ENCODE measurements around the gene CCR5. TPM values are rescaled to one million over a fixed set of nuclear protein-coding genes. Genes with fewer than 3 reads are reported as not detected.

Gene CCR5
- total RNA-seq, 2 donors from 2014 or later: 0.55 to 1.8 TPM

GRCh38 chr3:46417841-46418611 lies 47.3 kb downstream of the CCR5 start:
- intact Hi-C loops (cut with DNase I, micrococcal nuclease): no loop called here
- DNase-seq: no peak
- ATAC-seq: no peak

- intact Hi-C loops (cut with DNase I, micrococcal nuclease): no loop called here
- no peak for ATAC-seq
- no peak for DNase-seq
Observed at GRCh38 chr3:46419816-46420215, 49.1 kb downstream of the CCR5 start.

- intact Hi-C loops (cut with DNase I, micrococcal nuclease): no loop called here
- DNase-seq (no peak), ATAC-seq (no peak)
Observed at GRCh38 chr3:46420931-46421330, 50.2 kb downstream of the CCR5 start.

- ATAC-seq: peak; percentile 97
- intact Hi-C loops (cut with DNase I, micrococcal nuclease): no loop called here
- DNase-seq: peak in 1 of 2 donors; percentile 66
Observed at GRCh38 chr3:46422617-46423016, 51.9 kb downstream of the CCR5 start.

- ATAC-seq (no peak), DNase-seq (no peak)
- intact Hi-C loops (cut with DNase I, micrococcal nuclease): no loop called here
Observed at GRCh38 chr3:46423588-46423987, 52.8 kb downstream of the CCR5 start.

Other genes starting within 250 kb of the CCR5 start
- gene CCR1, start 162.6 kb upstream of the CCR5 start, total RNA-seq: 1 to 10 TPM; 1.3 to 4.5 TPM
- gene CCR3, start 128.5 kb upstream of the CCR5 start, total RNA-seq: under 1 TPM in 1 of 2 donors, not detected in 1; 0.28 TPM
- gene CCR2, start 16.8 kb upstream of the CCR5 start, total RNA-seq: 1 to 10 TPM in 1 of 2 donors, under 1 TPM in 1; 0.37 to 3.7 TPM
- gene CCRL2, start 36.3 kb downstream of the CCR5 start, total RNA-seq: 10 to 100 TPM; 18.3 to 19.4 TPM
- 1 to 10 TPM in 1 of 2 donors, under 1 TPM in 1; 0.53 to 1.0 TPM for gene LTF, start 94.0 kb downstream of the CCR5 start, total RNA-seq
- gene RTP3, start 127.0 kb downstream of the CCR5 start, total RNA-seq: not detected
- 1 to 10 TPM; 1.5 TPM for gene LRRC2, start 195.4 kb downstream of the CCR5 start, total RNA-seq
- gene FAM240A, start 241.6 kb downstream of the CCR5 start, total RNA-seq: not detected